ENCODE results near the gene TMEM86B.

TMEM86B gene

DNA sequence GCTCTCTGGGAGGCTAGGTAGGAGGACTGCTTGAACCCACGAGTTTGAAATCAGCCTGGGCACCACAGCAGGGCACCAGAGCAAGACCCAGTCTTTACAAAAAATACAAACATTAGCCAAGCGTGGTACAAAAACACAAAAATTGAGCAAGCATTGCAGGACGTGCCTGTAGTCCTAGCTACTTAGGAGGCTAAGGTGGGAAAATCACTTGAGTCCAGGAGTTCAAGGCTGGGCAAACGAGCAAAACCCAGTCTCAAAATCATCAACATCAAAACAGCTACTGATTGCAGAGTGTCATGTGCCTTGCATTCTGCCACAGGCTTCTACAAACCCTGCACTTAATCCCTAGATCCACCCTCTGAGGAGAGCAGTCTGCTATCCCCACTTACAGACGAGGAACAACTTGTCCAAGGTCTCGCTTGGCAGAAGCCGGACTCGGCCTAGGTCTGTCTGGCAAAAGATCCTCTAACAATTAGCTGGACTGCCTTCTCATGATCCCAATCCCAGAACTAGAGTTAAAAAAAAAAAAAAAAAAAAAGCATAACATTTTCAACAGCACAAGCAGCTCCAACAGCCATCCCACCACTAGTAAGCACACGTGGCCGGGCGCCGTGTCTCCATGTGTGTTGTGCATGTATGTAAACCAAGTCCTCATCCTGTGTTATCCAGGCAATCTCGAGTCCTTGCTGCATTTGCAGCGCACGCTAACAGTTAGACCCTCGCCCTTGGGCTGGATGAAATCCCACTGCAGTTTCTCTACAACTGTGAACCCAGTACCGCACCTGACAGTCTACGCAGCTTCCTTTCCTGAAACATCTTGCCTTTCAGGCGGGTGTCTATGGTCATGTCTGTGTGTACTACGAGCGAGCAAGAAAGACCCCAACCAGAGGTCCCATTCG, 28.2 kb upstream of the TMEM86B start:
- peak; percentile 28 to 30 for DNase-seq

DNA sequence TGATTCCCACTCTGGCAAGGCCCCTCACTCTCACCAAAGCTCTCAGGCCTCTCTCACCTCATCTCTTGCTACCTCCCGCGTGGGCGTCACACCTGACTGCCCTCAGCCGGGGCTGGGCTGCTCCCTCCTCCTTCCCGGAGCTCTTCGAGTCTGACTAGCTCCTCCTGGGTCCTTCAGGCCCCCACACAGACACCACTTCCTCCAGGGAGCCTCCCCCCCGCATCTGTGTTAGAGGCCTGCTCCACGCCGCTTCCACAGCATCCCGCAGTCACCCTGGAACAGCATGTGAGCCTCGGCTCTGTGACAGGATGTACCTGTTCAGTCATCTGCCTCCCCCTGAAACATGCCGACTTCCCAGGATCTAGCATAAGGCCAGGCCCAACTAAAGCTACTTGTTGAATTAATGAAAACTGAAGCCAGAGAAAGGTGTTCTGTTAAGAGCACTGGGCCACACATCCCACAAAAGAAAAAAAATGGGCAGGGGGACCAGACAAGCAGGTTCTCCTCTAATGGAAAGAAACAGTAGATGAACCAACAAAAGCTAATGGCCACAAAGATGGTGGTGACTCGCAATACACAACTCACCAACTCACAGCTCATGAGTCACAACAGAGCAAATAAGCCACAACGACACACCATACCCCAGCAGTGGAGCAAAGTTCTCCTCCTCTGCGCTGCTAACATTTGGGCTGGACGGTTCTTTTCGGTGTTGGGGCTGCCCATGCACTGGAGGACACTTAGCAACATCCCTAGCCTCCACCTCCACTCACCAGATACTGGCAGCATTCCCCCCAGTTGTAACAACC, 27.3 kb upstream of the TMEM86B start:
- peak; percentile 65 to 72 for DNase-seq

DNA sequence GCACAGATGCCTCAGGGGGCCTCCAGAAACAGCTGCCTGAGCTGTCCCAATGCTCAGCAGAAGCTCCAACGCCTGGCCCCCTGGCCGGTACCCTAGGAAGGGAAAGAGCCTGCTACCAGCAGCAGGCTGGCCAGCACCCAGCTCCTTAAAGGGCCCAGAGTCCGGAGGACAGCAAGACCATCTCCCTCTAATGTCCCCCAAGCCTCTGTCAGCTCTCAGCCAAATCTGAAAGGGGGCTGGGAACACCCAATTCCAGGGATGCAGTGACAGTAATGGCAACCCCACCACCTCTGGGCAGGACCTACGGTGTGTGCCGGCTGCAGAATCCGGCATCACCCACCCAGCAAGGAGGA, 26.0 kb upstream of the TMEM86B start:
- DNase-seq, result no peak

DNA sequence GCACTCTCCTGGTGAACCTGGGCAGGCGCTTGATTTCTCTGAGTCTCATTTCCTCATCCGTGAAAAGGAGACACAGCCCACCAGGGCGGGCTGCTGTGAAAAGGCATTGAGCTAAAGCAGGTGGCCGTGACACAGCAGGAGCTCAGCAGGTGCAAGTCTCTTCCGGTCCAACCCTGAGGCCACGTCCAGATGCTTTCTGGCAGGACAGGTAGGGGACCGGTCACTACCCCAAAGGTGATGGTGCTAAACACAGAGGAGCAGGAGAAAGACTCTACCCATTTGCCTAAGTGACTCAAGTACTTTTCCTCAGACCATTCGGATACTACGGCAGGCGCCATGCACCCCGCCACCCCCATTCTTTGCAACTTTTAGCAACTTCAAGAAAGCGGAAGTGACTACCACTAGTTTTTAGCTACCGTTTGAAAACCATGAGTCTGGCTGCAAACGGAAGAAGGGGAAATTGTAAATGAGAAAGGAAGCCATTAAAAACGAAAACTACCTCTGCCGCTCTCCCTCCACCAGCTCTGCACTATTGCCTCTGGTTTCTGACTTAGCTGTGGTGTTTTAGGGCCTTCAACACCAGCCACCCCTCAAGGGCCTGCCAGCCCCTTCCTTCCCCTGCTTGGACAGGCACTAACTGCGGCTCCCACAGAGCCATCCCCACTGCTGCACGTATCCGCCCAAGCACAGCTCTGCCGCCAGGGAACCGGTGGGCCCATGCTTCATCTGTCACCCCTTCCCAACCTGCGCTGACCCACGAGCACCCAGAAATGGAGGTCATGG, 25.5 kb upstream of the TMEM86B start:
- peak; percentile 52 to 64 for DNase-seq

DNA sequence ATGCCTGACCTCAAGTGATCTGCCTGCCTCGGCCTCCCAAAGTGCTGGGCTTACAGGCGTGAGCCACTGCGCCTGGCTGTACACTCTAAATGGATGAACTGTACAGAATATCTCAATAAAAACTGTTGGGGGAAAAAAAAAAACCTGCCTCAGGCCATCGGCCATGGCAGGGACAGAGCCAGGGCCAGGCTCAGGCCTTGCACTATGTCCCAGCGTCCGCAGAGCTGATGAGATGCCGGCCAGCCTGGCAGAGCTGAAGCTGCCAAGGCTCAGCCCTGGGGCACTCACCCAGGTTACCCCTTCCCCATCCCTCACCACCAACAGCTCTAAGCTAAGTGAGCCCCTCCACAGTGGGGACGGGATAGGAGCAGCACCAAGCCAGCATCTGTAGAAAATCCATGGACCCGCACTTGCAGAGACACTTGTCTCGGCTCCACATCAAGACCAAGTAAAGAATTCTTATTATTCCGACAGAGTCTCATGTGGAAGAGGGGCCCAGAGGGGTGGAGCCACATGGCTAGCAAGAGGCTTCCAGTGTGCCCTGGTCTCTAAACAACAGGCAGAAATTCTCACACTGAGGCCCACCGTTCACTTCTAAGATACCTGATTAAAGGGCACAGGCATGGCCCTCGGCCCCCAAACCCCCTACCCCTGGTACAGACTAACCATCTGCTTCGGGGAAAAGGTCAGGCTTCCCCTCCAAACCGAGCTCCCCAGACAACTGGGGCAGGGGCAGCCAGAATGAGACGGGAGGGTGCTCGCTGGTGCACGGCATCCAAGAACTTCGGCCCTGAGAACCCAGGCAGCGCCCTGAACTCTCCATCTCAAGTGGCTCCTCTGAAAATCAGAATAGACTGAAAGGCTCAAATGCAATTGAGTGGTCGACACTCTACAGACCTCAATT, 24.4 kb upstream of the TMEM86B start:
- DNase-seq, result no peak

DNA sequence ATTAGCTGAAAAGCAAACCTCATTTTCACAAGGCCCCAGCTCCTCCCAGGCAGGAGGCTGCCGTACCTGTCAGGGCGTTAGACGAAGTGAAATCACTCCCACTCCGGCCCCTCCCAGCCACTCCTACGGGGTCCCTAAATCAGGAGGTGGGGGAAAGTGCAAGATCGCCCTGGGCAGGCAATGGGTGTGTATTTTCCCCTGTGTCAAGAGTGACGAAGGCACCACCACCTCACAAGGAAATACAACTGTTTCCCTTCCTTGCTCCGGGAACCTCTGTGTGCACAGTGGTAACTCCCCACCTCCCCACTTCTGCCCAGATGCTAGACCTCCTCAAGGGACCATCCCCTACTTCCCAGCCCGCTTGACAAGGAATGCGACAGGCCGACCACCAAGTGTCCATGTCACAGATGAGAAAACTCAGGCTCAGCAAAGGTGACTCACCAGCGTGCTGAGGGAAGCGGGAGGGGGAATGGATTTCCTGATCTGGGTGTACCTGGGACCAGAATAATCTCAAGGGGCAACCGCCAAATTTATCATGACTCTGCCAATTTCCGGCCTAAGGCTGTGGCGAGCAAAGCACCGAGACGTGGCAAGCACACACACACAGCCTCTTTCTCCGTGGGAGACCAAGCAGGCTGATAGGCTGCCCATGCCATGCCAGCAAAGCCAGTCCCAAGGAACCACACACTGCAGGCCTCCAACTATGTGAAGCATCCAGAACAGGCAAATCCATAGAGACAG, 22.9 kb upstream of the TMEM86B start:
- peak; percentile 54 to 68 for DNase-seq

DNA sequence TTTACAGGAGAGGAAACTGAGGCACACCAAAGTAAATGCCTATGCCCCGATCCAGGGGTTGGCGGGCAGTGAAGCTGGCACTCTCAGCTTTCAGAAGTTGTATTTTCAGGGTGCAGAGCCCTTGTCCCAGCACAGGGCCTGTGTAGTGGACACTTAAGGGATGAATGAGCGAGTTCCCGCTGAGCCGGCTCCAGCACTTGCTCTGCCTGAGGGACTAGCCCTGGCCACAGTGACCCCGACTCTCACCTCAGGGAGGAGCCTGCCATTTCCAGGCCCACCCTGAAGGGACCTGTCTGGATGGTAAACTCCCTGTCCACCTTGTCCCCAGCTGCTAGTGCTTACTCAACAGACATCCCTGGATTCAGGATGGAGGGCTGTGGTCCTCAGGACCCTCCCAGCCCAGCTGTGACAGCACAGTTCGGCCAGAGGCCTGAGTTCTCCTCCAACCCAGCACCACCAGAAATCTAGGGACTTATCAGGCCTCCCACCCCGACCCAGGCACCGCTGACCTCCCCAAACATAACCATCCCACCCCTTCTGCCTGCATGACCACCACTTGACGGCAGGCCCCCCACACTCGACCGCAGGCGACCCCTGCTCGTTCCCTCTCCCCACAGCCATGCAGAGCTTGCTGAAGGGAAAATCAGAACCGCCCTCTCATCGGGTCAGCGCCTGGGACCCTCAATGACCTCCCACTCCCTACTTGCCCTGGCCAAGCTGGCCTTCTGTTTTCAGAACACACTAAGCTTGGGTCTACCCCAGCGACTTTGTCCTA, 21.9 kb upstream of the TMEM86B start:
- no peak for DNase-seq

DNA sequence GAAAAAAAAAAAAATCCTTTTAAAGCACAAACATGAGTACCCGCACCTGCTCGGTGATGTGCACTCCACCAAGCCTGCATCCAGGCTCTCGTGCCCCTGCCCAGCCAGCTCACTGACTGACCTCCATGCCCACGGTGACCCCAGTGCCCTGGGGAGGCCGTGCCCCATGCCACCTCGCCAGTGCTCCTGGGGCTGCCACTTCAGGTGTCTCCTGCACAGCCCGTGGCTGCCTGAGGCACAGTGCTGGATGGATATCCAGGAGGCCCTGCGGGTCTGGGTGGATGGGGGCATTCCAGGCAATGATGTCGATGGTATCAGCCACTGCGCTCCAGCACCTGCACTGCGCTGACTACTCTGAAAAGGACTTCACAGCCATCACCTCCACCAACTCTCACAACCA, 21.3 kb upstream of the TMEM86B start:
- DNase-seq, result no peak

DNA sequence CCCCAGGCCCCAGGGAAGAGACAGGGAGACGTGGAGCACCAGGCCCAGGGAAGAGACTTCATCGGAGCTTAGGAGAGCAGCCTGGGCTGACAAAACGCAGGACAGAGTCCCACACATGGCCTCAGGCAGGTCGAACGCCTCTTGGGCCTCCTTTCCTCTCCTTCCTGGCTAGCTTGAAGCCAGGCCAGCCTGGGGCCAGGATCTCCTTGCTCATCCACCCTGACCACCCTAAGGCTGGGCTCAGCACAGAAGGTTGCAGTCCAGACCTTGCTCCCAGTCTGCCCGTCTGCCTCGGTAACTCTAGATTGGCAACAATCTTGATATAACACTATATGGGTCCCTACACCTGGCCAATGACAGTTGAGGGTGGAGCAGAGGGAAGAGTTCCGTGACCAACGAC, 20.1 kb upstream of the TMEM86B start:
- no peak for DNase-seq

DNA sequence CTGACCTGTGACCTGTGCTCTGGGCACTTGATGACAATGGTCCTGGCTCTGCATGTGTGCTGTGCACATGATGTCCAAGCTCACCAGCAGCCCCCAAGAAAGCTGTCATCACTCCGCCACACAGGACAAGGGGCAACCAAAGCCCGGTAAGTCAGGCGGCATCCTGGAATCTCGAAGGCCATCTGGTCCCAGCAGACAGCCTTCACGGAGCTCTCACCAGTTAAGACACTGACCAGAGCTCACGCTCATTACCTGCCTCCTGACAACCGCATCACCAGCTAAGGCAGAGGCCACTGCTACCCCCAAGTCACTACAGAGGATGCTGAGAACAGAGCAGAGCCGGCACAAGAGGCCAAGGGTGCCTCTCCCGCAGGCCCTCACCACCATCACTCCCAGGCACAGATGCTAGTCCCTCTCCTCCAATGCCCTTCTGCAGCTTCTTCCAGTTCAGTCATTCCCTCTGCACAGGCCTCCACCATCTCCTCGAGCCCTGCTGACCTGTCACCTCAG, 19.7 kb upstream of the TMEM86B start:
- no peak for DNase-seq

DNA sequence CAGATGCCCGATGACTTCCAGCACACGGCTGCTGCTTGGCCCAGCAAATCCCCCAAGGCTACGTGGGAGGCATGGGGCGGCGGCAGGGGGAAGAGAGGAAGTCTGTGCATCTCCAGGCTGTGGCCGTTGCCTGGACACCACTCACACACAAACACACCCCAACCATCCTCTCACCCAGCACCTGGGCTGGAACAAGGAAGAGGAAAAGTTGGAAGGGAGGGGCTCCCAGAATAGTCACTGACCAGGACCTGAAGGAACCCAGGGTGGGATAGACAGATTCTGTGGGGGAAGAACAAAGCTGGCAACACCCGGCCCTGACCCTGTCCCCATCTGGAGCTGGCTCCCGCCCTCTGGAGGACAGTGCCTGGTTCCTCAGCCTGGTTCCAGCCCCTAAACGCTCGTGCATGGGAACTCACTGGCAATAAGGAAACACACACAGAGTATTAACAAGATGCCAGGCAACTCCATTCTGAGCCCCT, 19.1 kb upstream of the TMEM86B start:
- DNase-seq, result no peak

DNA sequence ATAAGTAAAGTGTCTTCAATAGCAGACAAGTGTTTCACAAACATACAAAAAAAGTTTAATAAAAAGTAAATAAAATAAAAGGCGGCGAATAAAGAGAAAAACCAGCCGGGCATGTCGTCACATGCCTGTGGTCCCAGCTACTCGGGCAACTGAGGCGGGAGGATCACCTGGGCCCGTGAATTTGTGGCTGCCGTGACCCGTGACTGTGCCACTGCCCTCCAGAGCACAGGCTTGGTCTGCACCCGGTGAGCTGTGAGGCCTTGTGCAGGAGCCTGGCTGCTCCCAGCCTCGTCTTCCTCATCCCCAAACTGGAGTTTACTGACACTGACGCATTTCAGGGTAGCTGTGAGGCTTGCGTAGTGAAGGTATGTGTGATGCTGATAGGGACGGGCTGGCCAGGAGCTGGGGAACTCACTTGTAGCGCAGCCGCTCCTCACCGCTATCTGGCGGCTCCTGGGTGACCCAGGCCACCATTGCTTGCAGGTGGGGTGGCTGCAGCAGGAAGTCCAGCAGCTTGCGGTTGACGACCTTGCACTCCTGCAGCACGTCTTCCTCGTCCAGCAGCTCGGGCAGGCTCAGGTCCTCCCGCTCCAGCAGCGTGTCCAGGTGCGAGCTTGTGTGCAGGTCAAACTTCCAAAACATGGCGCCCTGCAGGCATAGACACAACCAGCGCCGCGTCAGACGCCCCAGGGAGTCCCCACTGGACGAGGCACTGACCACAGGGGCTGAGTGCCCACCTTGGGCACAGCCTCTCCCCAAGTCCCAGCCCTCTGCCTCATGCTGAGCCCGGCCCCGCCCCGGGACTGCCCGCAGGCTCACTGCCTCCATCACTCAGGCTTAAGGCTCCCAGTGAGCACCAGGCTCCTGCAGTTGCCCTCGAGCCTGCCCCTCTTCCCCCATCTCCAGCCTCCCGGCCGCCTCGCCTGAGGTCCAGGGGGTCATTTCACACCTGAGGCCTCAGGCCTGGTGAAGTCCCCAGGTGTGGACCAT, 18.2 kb upstream of the TMEM86B start:
- no peak for DNase-seq

DNA sequence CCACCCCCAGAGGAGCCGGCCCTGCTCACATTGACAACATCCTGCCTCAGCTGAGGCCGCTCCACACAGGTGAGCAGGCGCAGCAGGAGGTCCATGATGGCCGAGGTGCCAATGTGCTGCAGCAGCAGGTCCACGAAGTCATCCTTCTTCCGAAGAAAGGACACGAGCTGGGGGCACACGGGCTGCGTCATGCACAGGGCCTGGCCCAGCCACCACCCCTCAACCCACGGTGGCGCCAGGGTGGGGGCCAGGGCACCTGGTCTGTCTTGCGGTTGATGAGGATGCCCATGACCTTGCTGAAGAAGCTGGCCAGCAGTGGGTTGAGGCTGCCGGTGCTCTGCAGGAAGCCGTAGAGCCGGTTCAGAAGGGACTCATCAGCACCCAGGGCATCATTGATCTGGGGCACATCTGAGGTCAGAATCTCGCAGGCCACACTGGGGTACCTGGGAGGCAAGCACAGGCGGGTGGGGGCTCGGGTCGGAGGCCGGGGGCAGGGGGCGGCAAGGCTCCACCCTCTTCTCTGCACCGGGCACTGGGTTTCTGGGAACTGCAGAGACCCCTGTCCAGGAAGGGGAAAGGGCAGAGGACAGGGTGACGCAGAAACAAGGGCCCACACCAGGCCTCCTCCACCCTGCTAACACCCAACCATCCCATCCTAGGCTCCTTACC, 16.8 kb upstream of the TMEM86B start:
- DNase-seq, result no peak

DNA sequence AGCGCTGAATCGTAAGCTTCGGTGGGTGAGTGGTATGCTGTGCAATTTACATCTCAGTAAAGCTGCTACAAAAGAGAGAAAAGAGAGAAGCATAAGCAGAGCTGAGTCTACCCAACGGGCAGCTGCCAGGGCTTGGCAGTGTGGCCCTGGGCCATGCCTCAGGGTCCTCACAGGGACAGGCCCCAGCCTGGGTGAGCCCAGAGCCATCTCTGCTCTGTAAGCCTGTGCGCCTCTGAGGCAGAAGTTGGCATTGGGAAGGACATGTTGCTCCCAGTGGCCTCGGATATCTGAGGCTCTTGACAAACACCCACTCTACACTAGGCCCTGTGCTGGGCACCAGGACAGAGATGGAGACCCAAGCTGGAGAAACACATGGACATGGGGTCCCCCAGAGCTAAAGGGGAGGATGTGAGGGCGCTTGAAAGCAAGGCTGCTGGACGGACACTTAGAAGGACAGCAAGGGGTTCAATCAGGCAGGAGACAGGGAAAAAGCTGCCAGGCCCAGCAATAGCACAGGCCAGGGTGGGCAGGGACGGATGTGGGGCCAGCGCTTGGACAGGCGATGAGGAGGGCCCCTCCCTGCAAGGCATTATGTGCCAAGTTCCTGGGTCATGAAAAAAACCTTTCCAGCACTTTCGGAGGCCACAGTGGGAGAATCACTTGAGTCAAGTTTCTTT, 15.6 kb upstream of the TMEM86B start:
- no peak for DNase-seq

DNA sequence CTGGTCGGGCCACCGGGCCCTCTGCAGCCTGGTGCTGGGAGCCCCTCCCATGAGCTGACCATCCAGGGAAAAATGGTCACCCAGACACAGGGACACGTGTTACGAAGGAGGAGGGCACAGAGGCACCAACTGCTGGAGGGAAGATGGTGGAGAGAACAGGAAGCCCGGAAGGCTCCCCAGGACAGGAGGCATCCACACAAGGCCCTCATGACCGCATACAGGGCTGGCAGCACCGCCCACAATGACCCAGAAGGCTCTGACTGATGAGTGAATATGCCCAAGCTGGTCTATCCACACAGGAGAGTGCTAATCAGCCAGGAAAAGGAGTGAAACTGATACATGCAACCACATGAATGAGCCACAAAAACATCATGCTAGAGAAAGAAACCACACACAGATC, 14.0 kb upstream of the TMEM86B start:
- no peak for DNase-seq

DNA sequence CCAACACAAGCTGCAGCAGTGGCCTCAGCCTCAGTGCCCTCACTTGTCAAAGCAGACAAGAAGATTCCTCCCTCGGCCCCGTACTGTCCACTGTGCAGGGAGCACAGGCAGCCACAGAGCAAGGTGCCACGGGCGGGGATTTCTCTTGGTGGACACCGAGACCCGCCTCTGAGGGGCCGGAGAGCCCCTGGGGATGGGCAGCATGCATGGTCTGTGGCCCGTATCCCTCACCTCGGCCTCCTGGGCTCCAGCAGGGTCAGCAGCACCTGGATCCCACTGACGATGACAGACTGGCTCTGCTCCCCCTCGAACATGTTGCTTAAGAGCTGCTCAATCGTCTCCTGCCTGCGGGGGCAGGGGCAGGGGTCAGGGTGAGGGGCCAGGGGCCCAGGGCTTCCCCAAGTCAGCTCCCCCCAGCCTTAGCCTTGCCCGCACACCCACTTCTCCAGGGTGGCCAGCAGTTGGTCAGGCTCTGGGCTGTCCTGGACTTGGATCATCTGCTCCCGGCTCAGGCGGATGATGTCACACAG, 13.4 kb upstream of the TMEM86B start:
- DNase-seq, result no peak

DNA sequence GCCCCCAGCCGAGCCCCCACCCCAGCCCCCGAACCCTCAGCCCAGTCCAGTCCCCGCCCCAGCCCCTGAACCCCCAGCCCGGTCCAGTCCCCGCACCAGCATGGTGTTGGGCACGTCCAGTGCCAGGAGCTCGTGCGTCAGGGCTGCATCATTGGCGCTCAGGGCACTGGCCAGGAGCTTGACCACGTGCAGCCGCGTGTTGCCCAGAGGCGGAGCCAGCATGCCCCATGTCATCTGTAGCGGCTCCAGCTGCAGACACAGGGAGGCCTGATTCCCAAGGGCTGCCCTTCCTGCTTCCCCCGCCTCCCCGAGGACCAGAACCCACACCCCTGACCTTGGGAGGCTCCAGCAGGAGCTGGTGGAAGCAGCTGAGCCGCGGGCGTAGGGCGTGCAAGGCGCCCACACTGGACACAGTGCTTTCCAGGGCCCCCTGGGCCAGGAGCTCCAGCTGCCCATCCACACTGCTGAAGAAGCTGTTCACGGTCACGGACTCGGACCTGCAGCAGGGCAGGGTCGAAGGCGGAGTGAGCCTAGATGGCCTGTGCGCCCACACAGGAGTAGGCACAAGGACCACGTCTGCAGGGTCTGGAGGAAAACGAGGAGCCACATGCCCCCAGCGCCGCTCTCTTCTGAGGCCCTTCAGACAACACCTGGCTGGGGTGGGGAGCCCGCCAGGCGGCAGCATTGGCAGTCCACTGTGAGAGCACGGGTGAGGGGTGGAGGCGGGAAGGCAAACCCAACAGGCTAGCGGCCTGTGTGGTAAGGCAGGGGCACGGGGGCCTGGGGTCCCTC, 12.8 kb upstream of the TMEM86B start:
- DNase-seq, result no peak
